A673 (cell line): ENCODE measurements around the gene LHFPL2.

Experiments used
- CTCF ChIP-seq: fragments of 300-800, 200-600 bp; sonication (generic); conservative IDR thresholded peaks from 2 replicates; pipeline ENCODE4 v1.5.1; 2017; ENCODE audit warnings: low read depth, mild to moderate bottlenecking, antibody characterized with exemption, low read length, moderate library complexity, mixed read lengths
- EZH2 ChIP-seq: fragments of 200-600 bp; sonication (generic); IDR thresholded peaks from 2 replicates; pipeline ENCODE4 v1.6.1; 2017; ENCODE audit warnings: borderline replicate concordance, low read depth, mild to moderate bottlenecking, mixed read lengths, antibody characterized with exemption, low read length; ENCODE audit not compliant: poor library complexity, severe bottlenecking

GRCh38 chr5:78486218-78486617 is 162.4 kb downstream of the LHFPL2 start:
- TF ChIP-seq CTCF (no peak), EZH2 (no peak)
